DND-41 (cell line): ENCODE measurements around the gene SRC.

Source experiments
- ATAC-seq: fragments of 200-7000 bp; cut with Tn5 transposase; 3 replicates; pipeline ENCODE4 v1.9.1; 2021; ENCODE audit warnings: low read depth; ENCODE audit not compliant: insufficient read depth
- DNase-seq: peaks from one replicate; pipeline ENCODE4 v3.0.0-alpha.2; 2020
- H2AFZ ChIP-seq: 2 replicates; pipeline ENCODE4 v1.6.0; 2012; ENCODE audit warnings: low read depth, low read length
- H3K27ac ChIP-seq: 2 replicates; pipeline ENCODE4 v1.5.1; 2012; ENCODE audit warnings: low read length, inconsistent platforms
- H3K27me3 ChIP-seq: fragments of 200-600 bp; sonication (generic); 2 replicates; pipeline ENCODE4 v1.6.0; 2012; ENCODE audit warnings: low read length, mild to moderate bottlenecking, inconsistent platforms; ENCODE audit not compliant: insufficient read depth, poor library complexity
- H3K36me3 ChIP-seq: 2 replicates; pipeline ENCODE4 v1.5.1; 2012; ENCODE audit warnings: low read length, inconsistent platforms; ENCODE audit not compliant: insufficient read depth
- H3K4me1 ChIP-seq: 2 replicates; pipeline ENCODE4 v1.5.1; 2012; ENCODE audit warnings: mild to moderate bottlenecking, low read length; ENCODE audit not compliant: insufficient read depth
- H3K4me2 ChIP-seq: 2 replicates; pipeline ENCODE4 v1.6.0; 2012; ENCODE audit warnings: mild to moderate bottlenecking, moderate library complexity, low read length, inconsistent platforms; ENCODE audit not compliant: insufficient read depth
- H3K4me3 ChIP-seq, 2 experiments: fragments of 200-600 bp in 1 of 2; shearing (Covaris generic) in 1 of 2; 2 replicates each; pipeline ENCODE4 v1.5.1; 2012 to 2016; ENCODE audit warnings: inconsistent platforms in 2 of 2, low read length in 2 of 2, mild to moderate bottlenecking in 2 of 2, low read depth in 1 of 2, moderate library complexity in 1 of 2
- H3K79me2 ChIP-seq: 2 replicates; pipeline ENCODE4 v1.6.0; 2012; ENCODE audit warnings: low read length, inconsistent platforms; ENCODE audit not compliant: insufficient read depth
- H3K9ac ChIP-seq: 2 replicates; pipeline ENCODE4 v1.6.0; 2012; ENCODE audit warnings: low read depth, mild to moderate bottlenecking, inconsistent platforms, low read length, moderate library complexity
- H3K9me3 ChIP-seq: 2 replicates; pipeline ENCODE4 v1.5.1; 2012; ENCODE audit warnings: low read length, moderate library complexity, mild to moderate bottlenecking, inconsistent platforms; ENCODE audit not compliant: insufficient read depth, severe bottlenecking
- H4K20me1 ChIP-seq: 2 replicates; pipeline ENCODE4 v1.6.0; 2012; ENCODE audit warnings: low read length; ENCODE audit not compliant: insufficient read depth
- CTCF ChIP-seq: IDR thresholded peaks from 2 replicates; pipeline ENCODE4 v1.5.1; 2012; ENCODE audit warnings: borderline replicate concordance, low read length, moderate library complexity, mild to moderate bottlenecking; ENCODE audit not compliant: poor library complexity, severe bottlenecking; ENCODE audit errors: extremely low read depth
- EZH2 ChIP-seq: IDR thresholded peaks from 3 replicates; pipeline ENCODE4 v1.6.1; 2012; ENCODE audit warnings: borderline replicate concordance, low read depth, mild to moderate bottlenecking, moderate library complexity, low read length, inconsistent platforms; ENCODE audit not compliant: severe bottlenecking

SRC gene

DNA sequence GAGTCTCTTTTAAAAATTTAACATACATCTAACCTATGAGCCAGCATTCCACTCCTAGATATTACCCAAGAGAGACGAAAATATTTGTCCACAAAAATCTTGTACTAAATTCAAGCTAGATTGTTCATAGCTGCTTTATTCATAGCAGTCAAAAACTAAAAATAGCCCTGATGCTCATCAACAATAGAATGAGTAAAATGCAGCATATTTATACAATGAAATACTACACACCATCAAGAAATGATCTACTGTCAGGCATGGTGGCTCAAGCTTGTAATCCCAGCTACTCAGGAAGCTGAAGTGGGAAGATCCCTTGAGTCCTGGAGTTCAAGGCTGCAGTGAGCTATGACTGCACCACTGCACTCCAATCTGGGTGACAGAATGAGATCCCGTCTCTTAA lies 22.0 kb upstream of the SRC start:
- Histone ChIP-seq H2AFZ (no peak overlapping the region), H3K9ac (no peak overlapping the region), H4K20me1 (no peaks in the 10 kb centered on the region), H3K4me3 (no peak overlapping the region), H3K4me2 (no peak overlapping the region), H3K4me1 (no peaks in the 10 kb centered on the region), H3K27ac (no peak overlapping the region), H3K36me3 (no peaks in the 10 kb centered on the region), H3K27me3 (no peaks in the 10 kb centered on the region), H3K9me3 (no peaks in the 10 kb centered on the region), H3K79me2 (no peaks in the 10 kb centered on the region)
- no peak for DNase-seq
- TF ChIP-seq CTCF (no peak), EZH2 (no peak)
- ATAC-seq: no peak

- Histone ChIP-seq H3K9ac (no peak overlapping the region), H3K9me3 (no peaks in the 10 kb centered on the region), H3K4me2 (no peak overlapping the region), H3K36me3 (no peaks in the 10 kb centered on the region), H3K4me3 (no peak overlapping the region), H3K27ac (no peak overlapping the region), H2AFZ (no peak overlapping the region), H4K20me1 (no peaks in the 10 kb centered on the region), H3K79me2 (no peaks in the 10 kb centered on the region), H3K27me3 (no peaks in the 10 kb centered on the region), H3K4me1 (no peaks in the 10 kb centered on the region)
- ATAC-seq (no peak), DNase-seq (no peak)
- no peak for TF ChIP-seq CTCF
- no peak for TF ChIP-seq EZH2
Observed at GRCh38 chr20:37325206-37325605, 20.7 kb upstream of the SRC start.

- DNase-seq: no peak
- Histone ChIP-seq H4K20me1 (no peaks in the 10 kb centered on the region), H3K4me3 (no peak overlapping the region), H3K4me2 (no peak overlapping the region), H3K36me3 (no peaks in the 10 kb centered on the region), H3K4me1 (no peaks in the 10 kb centered on the region), H3K79me2 (no peaks in the 10 kb centered on the region), H3K27me3 (no peaks in the 10 kb centered on the region), H3K27ac (no peak overlapping the region), H3K9ac (no peak overlapping the region), H2AFZ (no peak overlapping the region), H3K9me3 (no peaks in the 10 kb centered on the region)
- ATAC-seq: no peak
- TF ChIP-seq CTCF (no peak), EZH2 (no peak)
Observed at GRCh38 chr20:37326666-37327065, 19.3 kb upstream of the SRC start.

- no peaks in the 10 kb centered on the region for H3K4me1 ChIP-seq
- DNase-seq (no peak), ATAC-seq (no peak)
- no peaks in the 10 kb centered on the region for H3K36me3 ChIP-seq
- no peaks in the 10 kb centered on the region for H4K20me1 ChIP-seq
- no peak overlapping the region for H2AFZ ChIP-seq
- H3K27ac ChIP-seq: no peak overlapping the region
- TF ChIP-seq EZH2 (no peak), CTCF (no peak)
- no peak overlapping the region for H3K9ac ChIP-seq
- no peaks in the 10 kb centered on the region for H3K79me2 ChIP-seq
- H3K4me3 ChIP-seq: no peak overlapping the region
- H3K4me2 ChIP-seq: no peak overlapping the region
- H3K27me3 ChIP-seq: no peaks in the 10 kb centered on the region
- no peaks in the 10 kb centered on the region for H3K9me3 ChIP-seq
Observed at GRCh38 chr20:37327748-37328147, 18.2 kb upstream of the SRC start.
